SK-N-MC (cell line): ENCODE results near the gene ASPHD2.

Experiments
- EZH2 ChIP-seq: fragments of 200-600 bp; sonication (generic); IDR thresholded peaks from one replicate; pipeline ENCODE4 v1.6.1; 2017; ENCODE audit warnings: antibody characterized with exemption
- POLR2AphosphoS5 ChIP-seq: IDR thresholded peaks from 2 replicates; pipeline ENCODE4 v1.6.1; 2012; ENCODE audit warnings: mild to moderate bottlenecking, low read depth, low read length, borderline replicate concordance

DNA sequence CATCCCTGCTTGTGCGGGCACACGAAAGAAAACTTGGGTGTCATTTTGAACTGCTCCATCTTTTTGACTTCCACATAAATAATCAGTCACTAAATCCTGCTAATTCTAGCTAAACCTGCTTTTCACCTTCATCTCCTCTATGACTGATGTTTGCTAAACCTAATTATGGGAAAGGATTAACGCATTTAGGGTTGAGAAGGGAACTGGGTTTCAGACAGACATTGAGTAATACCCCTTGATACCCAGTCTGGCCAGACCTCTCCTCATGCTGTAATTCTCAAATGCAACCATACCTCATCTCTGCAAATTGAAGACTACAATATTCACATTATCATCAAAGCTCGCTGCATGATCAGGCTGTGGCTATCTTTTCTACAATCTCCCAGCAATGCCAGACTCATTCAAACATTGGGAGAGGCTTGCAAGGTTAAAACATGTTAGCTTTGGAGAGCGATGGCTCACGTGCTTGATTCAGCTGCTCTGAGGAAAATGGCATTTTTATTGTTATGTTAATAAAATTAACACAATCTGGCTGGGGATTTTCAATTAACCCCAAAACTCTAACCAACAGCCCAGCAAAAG, 52.1 kb downstream of the ASPHD2 start:
- TF ChIP-seq POLR2AphosphoS5 (no peak), EZH2 (no peak)
